Stimulated activated naive CD4-positive, alpha-beta T cell treated with Interleukin-2 at 50 U/mL for 16 hours (primary cell): Measurements from ENCODE around the gene ARHGAP25.

ENCODE experiments used
- DNase-seq: peaks from one replicate; lab custom pipeline; 2025; lab: John Stamatoyannopoulos, UW

ARHGAP25 gene

GRCh38 chr2:68734688-68735525, at the start of gene ARHGAP25:
ARHGAP25 (plus strand) TSS chr2:68734811; CDS start chr2:68735200, 389 bp downstream.
- DNase-seq: peak; percentile 58

GRCh38 chr2:68686178-68686577, 48.4 kb upstream of the ARHGAP25 start:
- DNase-seq: no peak

- DNase-seq: no peak
Measured at GRCh38 chr2:68687018-68687417, 47.6 kb upstream of the ARHGAP25 start.

GRCh38 chr2:68689553-68690537, 44.8 kb upstream of the ARHGAP25 start:
- DNase-seq: no peak

- no peak for DNase-seq
Measured at GRCh38 chr2:68690851-68691250, 43.8 kb upstream of the ARHGAP25 start.

GRCh38 chr2:68692511-68692910, 42.1 kb upstream of the ARHGAP25 start:
- no peak for DNase-seq

GRCh38 chr2:68693951-68694350, 40.7 kb upstream of the ARHGAP25 start:
- DNase-seq: no peak

GRCh38 chr2:68695971-68696370, 38.6 kb upstream of the ARHGAP25 start:
- no peak for DNase-seq

GRCh38 chr2:68696554-68696953, 38.1 kb upstream of the ARHGAP25 start:
- no peak for DNase-seq

GRCh38 chr2:68698567-68699377, 35.8 kb upstream of the ARHGAP25 start:
- DNase-seq: no peak

- no peak for DNase-seq
Measured at GRCh38 chr2:68700560-68700959, 34.1 kb upstream of the ARHGAP25 start.

GRCh38 chr2:68706637-68707036, 28.0 kb upstream of the ARHGAP25 start:
- DNase-seq: no peak

- no peak for DNase-seq
Measured at GRCh38 chr2:68708629-68709028, 26.0 kb upstream of the ARHGAP25 start.

- no peak for DNase-seq
Measured at GRCh38 chr2:68709421-68709911, 25.1 kb upstream of the ARHGAP25 start.

GRCh38 chr2:68710336-68710735, 24.3 kb upstream of the ARHGAP25 start:
- DNase-seq: no peak

- DNase-seq: no peak
Measured at GRCh38 chr2:68710756-68711155, 23.9 kb upstream of the ARHGAP25 start.

GRCh38 chr2:68714866-68715265, 19.7 kb upstream of the ARHGAP25 start:
- peak; percentile 26 for DNase-seq

GRCh38 chr2:68715353-68716041, 19.1 kb upstream of the ARHGAP25 start:
- peak; percentile 33 for DNase-seq

- no peak for DNase-seq
Measured at GRCh38 chr2:68716604-68717304, 17.9 kb upstream of the ARHGAP25 start.

- peak; percentile 45 for DNase-seq
Measured at GRCh38 chr2:68717305-68717661, 17.3 kb upstream of the ARHGAP25 start.
